Measurements from ENCODE around the gene ROGDI.
A peak's percentile ranks its signal among the peaks of the same experiment; 100 is the strongest.

The ROGDI gene

DNA sequence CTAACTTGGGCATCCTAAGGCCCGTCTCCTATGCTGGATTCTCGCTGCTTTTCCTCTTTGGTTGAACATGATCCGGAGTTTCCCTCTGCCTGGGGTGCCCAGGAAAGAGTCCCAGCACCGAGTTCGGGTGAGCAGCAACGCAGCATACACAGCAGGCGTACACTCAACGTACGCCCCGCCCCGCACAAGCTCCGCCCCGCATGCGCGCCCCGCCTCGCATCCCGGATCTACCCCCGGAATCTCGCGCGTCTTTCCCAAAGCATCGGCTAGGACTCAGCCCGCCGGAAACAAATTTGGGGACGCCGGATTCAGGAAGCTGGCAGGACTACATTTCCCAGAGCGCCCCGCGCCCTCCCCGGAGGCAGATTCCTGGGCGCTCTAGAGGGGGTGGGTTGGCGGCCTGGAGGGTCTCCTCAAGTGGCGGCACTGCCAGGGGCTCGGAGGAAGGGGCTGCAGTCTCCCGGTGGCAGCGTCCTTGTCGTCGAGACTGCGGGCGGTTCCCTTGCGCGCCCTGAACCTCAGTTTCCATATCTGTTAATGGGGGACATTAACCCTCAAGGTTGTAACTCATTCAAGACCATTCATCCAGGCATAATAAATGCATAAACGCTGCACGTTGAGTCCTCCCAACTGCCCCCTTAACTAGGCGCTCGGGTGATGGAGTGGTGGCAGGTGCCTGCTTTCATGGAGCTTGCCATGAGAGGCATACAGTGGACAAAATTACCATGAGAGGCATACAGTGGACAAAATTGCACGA is 33.7 kb downstream of the ROGDI start:
- DNase-seq = peak; percentile 98
- TF ChIP-seq, protein P1, sequence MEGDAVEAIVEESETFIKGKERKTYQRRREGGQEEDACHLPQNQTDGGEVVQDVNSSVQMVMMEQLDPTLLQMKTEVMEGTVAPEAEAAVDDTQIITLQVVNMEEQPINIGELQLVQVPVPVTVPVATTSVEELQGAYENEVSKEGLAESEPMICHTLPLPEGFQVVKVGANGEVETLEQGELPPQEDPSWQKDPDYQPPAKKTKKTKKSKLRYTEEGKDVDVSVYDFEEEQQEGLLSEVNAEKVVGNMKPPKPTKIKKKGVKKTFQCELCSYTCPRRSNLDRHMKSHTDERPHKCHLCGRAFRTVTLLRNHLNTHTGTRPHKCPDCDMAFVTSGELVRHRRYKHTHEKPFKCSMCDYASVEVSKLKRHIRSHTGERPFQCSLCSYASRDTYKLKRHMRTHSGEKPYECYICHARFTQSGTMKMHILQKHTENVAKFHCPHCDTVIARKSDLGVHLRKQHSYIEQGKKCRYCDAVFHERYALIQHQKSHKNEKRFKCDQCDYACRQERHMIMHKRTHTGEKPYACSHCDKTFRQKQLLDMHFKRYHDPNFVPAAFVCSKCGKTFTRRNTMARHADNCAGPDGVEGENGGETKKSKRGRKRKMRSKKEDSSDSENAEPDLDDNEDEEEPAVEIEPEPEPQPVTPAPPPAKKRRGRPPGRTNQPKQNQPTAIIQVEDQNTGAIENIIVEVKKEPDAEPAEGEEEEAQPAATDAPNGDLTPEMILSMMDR (IDR thresholded peaks at IDR 0.05) = no peak
- peak overlapping the region; percentile 69 to 95 for H3K4me3 ChIP-seq
- H3K27me3 ChIP-seq = no peaks in the 10 kb centered on the region
- no peaks in the 10 kb centered on the region for H3K9me3 ChIP-seq
- H3K27ac ChIP-seq = peak overlapping the region; percentile 85 to 88
- peaks cover 0 to 37% (median 25%) of the 10 kb centered on the region in 4 donors for H3K4me1 ChIP-seq
- intact Hi-C loops (cut with DNase I; ENCODE audit: low total_unique reads) = loop anchor here (5.0 kb wide), 1 partner anchor 79 kb away; the partner anchor contains the start of genes GLYR1 and UBN1
- H3K36me3 ChIP-seq = peaks cover 5 to 19% (median 7%) of the 10 kb centered on the region in 3 donors

DNA sequence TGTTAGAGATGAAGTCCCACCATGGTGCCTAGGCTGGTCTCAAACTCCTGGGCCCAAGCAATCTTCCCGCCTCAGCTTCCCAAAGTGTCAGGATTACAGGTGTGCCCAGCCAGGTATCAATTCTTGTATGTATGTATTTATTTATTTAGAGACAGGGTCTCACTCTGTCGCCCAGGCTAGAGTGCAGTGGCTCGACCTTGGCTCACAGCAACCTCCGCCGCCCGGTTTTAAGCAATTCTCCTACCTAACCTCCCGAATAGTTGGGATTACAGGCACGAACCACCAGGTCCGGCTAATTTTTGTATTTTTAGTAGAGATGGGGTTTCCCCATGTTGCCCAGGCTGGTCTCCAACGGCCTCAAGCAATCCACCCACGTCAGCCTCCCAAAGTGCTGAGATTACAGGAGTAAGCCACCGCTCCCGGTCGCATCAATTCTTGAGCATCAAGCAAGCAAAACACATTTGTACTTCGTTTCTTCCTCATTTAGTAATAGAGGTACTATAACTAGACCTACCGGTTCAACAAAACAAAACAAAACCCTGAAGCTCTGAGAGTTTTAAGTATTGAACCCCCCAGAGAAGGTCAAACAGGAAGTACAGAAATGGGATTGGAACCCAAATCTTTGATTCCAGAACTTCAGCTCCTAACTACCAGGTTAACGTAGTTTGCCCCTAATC is 34.4 kb downstream of the ROGDI start:
- H3K27me3 ChIP-seq = no peaks in the 10 kb centered on the region
- TF ChIP-seq, protein P1 (IDR thresholded peaks at IDR 0.05) = no peak
- intact Hi-C loops (cut with DNase I; ENCODE audit: low total_unique reads) = loop anchor here (5.0 kb wide), 1 partner anchor 79 kb away; the partner anchor contains the start of genes GLYR1 and UBN1
- peak overlapping the region; percentile 85 to 88 for H3K27ac ChIP-seq
- H3K36me3 ChIP-seq = peaks cover 9 to 26% (median 14%) of the 10 kb centered on the region in 3 donors
- H3K4me1 ChIP-seq = peaks cover 0 to 37% (median 25%) of the 10 kb centered on the region in 4 donors
- DNase-seq = peak; percentile 30 to 75
- H3K9me3 ChIP-seq = no peaks in the 10 kb centered on the region
- H3K4me3 ChIP-seq = peak overlapping the region; percentile 69 to 95

DNA sequence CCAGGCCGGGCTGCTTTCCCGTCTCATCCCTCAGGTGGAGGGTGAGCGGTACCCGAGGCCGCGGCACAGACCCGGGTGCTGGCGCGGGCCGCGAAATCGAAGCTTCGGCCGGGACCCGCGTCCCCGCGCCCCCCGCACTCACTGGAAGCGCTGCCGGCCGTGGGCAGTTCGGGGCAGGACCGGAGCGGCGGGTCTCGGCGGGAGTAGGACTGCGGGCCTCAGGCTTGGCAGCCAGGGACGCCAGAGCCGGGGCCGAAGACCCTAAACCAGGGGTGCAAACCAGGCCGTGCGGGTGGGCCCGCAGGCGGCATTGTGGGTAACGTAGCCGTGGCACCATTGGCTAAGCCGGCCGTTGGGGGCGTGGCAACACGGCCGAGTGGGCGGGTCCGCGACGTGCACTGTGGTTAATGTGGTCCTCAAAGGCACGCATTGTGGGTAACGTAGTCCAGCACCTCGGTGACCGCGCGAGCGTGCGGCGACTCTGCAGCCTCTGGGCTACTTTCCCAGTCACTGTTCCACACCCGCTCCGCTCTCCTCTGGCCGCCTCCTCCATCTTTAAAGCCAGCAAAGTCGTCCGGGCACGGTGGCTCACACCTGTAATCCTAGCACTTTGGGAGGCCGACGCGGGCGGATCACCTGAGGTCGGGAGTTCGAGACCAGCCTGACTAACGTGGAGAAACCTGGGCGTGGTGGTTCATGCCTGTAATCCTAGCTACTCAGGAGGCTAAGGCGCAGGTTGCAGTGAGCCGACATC is 35.4 kb downstream of the ROGDI start, which contains the start of gene ZNF500:
Gene ZNF500, minus strand, starts transcription at position 288 of the 754 bp plus-strand sequence. CDS start 1,184 bp downstream, outside the sequence.
- H3K36me3 ChIP-seq = peaks cover 14 to 35% (median 19%) of the 10 kb centered on the region in 3 donors
- peak within 1 kb of the TSS; percentile 69 to 95 for H3K4me3 ChIP-seq
- peak within 1 kb of the TSS; percentile 85 to 88 for H3K27ac ChIP-seq
- peak; percentile 98 to 99 for DNase-seq
- peaks cover 0 to 37% (median 25%) of the 10 kb centered on the region in 4 donors for H3K4me1 ChIP-seq
- no peaks in the 10 kb centered on the region for H3K9me3 ChIP-seq
- TF ChIP-seq, protein P1 (IDR thresholded peaks at IDR 0.05) = no peak
- no peaks in the 10 kb centered on the region for H3K27me3 ChIP-seq
- intact Hi-C loops (cut with DNase I; ENCODE audit: low total_unique reads) = loop anchor here (5.0 kb wide), 1 partner anchor 80 kb away; the partner anchor contains the start of genes GLYR1 and UBN1

DNA sequence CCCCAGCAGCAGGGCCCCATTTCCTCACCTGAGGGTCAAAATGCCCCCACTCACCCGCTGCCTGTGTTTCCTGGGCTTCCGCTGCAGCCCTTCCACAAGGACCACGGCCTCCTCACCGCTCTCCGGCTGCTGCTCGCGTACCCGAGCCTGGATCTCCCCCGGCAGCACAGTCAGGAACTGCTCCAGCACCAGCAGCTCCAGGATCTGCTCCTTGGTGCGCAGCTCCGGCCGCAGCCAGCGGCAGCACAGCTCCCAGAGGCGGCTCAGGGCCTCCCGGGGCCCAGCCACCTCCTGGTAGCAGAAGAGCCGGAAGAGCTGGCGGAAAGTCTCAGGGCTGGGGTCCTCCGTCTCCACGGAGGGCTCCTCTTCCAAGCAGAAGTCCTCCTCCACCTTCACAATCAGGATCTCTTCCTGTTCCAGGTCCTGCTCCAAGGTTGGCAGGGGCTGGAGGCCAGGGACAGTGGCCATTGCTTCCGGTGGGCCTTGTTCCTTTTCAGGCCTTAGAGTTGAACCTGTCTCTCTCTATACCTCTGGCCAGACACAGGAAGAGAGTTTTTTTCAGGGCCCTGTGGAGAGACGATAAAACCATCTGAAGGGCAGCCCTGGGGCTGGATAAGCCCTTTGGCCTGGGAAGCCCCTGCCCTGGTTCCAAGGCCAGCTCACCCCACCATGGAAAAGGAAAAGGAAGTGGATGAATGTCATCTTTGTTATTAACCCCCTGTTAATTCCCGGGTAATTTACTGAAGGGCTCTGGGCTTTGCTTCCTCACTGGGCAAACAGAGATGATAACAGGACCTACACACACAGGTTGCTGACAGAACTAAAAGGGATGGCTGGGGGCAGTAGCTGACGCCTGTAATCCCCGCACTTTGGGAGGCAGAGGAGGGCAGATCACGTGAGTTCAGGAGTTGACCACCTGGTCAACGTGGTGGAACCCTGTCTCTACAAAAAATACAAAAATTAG is 36.6 kb downstream of the ROGDI start:
- intact Hi-C loops (cut with DNase I; ENCODE audit: low total_unique reads) = loop anchor here (5.0 kb wide), 1 partner anchor 82 kb away; the partner anchor contains the start of genes GLYR1 and UBN1
- H3K4me3 ChIP-seq = peak overlapping the region; percentile 69 to 95
- H3K4me1 ChIP-seq = peaks cover 0 to 37% (median 25%) of the 10 kb centered on the region in 4 donors
- no peaks in the 10 kb centered on the region for H3K9me3 ChIP-seq
- TF ChIP-seq, protein P1 (IDR thresholded peaks at IDR 0.05) = no peak
- no peak for DNase-seq
- H3K27me3 ChIP-seq = no peaks in the 10 kb centered on the region
- H3K27ac ChIP-seq = peak overlapping the region; percentile 85 to 88
- peaks cover 19 to 48% (median 29%) of the 10 kb centered on the region in 3 donors for H3K36me3 ChIP-seq
